HepG2 (cell line): ENCODE data around the gene TSPYL2. TPM values are rescaled to one million over a fixed set of nuclear protein-coding genes. Genes with fewer than 3 reads are reported as not detected.

ENCODE experiments used
- CEBPG ChIP-seq: IDR thresholded peaks from 2 replicates; pipeline ENCODE4 v1.6.1; 2016
- DMAP1 ChIP-seq: IDR thresholded peaks from 2 replicates; pipeline ENCODE4 v1.6.1; 2016
- GATA4 ChIP-seq: sonication (generic); IDR thresholded peaks from 2 replicates; pipeline ENCODE4 v1.6.1; 2016; ENCODE audit warnings: antibody characterized with exemption, low read depth, borderline replicate concordance
- HDAC2 ChIP-seq: sonication (generic); formaldehyde crosslinking; IDR thresholded peaks from 2 replicates; pipeline ENCODE4 v1.4.0; 2020; ENCODE audit warnings: missing genetic modification reagents
- HOXA3 ChIP-seq: sonication (generic); formaldehyde crosslinking; IDR thresholded peaks from 2 replicates; pipeline ENCODE4 v1.5.0; 2020; ENCODE audit warnings: missing genetic modification reagents
- KAT2B ChIP-seq: fragments of 150-350 bp; IDR thresholded peaks from 2 replicates; pipeline ENCODE4 v1.6.1; 2014; ENCODE audit warnings: low read depth, low read length, borderline replicate concordance
- KDM2A ChIP-seq: sonication (generic); formaldehyde crosslinking; IDR thresholded peaks from 2 replicates; pipeline ENCODE4 v1.4.0; 2020; ENCODE audit warnings: low read depth, missing genetic modification reagents, borderline replicate concordance
- KLF6 ChIP-seq: IDR thresholded peaks from 2 replicates; pipeline ENCODE4 v1.8.0; 2016; ENCODE audit warnings: missing biosample characterization, missing genetic modification reagents
- MAZ ChIP-seq, 2 experiments: sonication (generic) in 1 of 2; formaldehyde crosslinking in 1 of 2; IDR thresholded peaks; 2 replicates each; pipeline versions ENCODE4 v1.5.0 to v1.6.1; 2012 to 2020; ENCODE audit warnings: low read depth in 2 of 2, mild to moderate bottlenecking in 2 of 2, borderline replicate concordance in 1 of 2, improper control_type of control experiment in 1 of 2, low read length in 1 of 2, missing genetic modification reagents in 1 of 2, moderate library complexity in 1 of 2
- RBFOX2 ChIP-seq: fragments of 200-400 bp; formaldehyde crosslinking; IDR thresholded peaks from 2 replicates; pipeline ENCODE4 v1.6.1; 2017; ENCODE audit warnings: low read depth, mild to moderate bottlenecking, low read length
- SAP130 ChIP-seq: IDR thresholded peaks from 2 replicates; pipeline ENCODE4 v1.6.1; 2016; ENCODE audit warnings: low read depth
- SOX6 ChIP-seq, 2 experiments: fragments of 450-650 bp in 1 of 2; sonication (generic) in 1 of 2; formaldehyde crosslinking in 1 of 2; IDR thresholded peaks; 2 replicates each; pipeline versions ENCODE4 v1.4.0 to v1.6.1; 2017 to 2020; ENCODE audit warnings: antibody characterized with exemption in 1 of 2, mild to moderate bottlenecking in 1 of 2, missing genetic modification reagents in 1 of 2
- SP2 ChIP-seq: sonication (generic); formaldehyde crosslinking; IDR thresholded peaks from 2 replicates; pipeline ENCODE4 v1.5.1; 2020; ENCODE audit warnings: mild to moderate bottlenecking, missing genetic modification reagents
- TEAD2 ChIP-seq: sonication (generic); formaldehyde crosslinking; IDR thresholded peaks from 2 replicates; pipeline ENCODE4 v1.9.0; 2021; ENCODE audit warnings: missing genetic modification reagents
- ZFX ChIP-seq: sonication (generic); formaldehyde crosslinking; IDR thresholded peaks from 2 replicates; pipeline ENCODE4 v1.4.0; 2020; ENCODE audit warnings: mild to moderate bottlenecking, low read depth, missing genetic modification reagents, moderate library complexity
- ZNF329 ChIP-seq: sonication (generic); formaldehyde crosslinking; IDR thresholded peaks from 2 replicates; pipeline ENCODE4 v1.9.0; 2021; ENCODE audit warnings: low read depth, mild to moderate bottlenecking, missing genetic modification reagents
- polyA plus RNA-seq, 8 experiments: library from polyadenylated mRNA; depleted of rRNA in 3 of 8; stranded (reverse) in 7 of 8; unstranded in 1 of 8; fragments of >200 nt; fragmentation: Illumina TruSeq in 4 of 8; extraction: Trizol in 4 of 8; gene quantifications; 2 replicates each; pipeline versions ENCODE4 v1.2.1 to v1.2.3, GENCODE V29; 2011 to 2016; ENCODE audit warnings: low read depth in 4 of 8, missing spikeins in 1 of 8, mixed read lengths in 1 of 8; ENCODE audit not compliant: insufficient read depth in 1 of 8
- total RNA-seq, 5 experiments: library from RNA; depleted of rRNA; stranded (reverse); fragments of >200 nt; fragmentation: Illumina TruSeq; extraction: Trizol; gene quantifications; 2 replicates each; pipeline ENCODE4 v1.2.3, GENCODE V29; 2016; ENCODE audit warnings: low read depth in 1 of 5
- TF ChIP-seq, protein P1 (sequence below): sonication (generic); formaldehyde crosslinking; IDR thresholded peaks from 2 replicates; pipeline ENCODE4 v1.5.1; 2020; ENCODE audit warnings: mild to moderate bottlenecking, missing genetic modification reagents, moderate library complexity
- TF ChIP-seq, protein P2 (sequence below): sonication (generic); formaldehyde crosslinking; conservative IDR thresholded peaks from 2 replicates; pipeline ENCODE4 v1.4.0; 2020; ENCODE audit warnings: missing genetic modification reagents
- TF ChIP-seq, protein P3 (sequence below): sonication (generic); formaldehyde crosslinking; IDR thresholded peaks from 2 replicates; pipeline ENCODE4 v1.4.0; 2020; ENCODE audit warnings: missing genetic modification reagents, mild to moderate bottlenecking, borderline replicate concordance
- TF ChIP-seq, protein P4 (sequence below): IDR thresholded peaks from 2 replicates; pipeline ENCODE4 v1.6.1; 2016; ENCODE audit warnings: missing genetic modification reagents, missing compliant biosample characterization

The TSPYL2 gene
- total and polyA plus RNA-seq, 2 of the 13 experiments (the other 11 are each of a cell fraction or from before 2014, with no cell fraction given) = 10.1 to 15.5 TPM

DNA sequence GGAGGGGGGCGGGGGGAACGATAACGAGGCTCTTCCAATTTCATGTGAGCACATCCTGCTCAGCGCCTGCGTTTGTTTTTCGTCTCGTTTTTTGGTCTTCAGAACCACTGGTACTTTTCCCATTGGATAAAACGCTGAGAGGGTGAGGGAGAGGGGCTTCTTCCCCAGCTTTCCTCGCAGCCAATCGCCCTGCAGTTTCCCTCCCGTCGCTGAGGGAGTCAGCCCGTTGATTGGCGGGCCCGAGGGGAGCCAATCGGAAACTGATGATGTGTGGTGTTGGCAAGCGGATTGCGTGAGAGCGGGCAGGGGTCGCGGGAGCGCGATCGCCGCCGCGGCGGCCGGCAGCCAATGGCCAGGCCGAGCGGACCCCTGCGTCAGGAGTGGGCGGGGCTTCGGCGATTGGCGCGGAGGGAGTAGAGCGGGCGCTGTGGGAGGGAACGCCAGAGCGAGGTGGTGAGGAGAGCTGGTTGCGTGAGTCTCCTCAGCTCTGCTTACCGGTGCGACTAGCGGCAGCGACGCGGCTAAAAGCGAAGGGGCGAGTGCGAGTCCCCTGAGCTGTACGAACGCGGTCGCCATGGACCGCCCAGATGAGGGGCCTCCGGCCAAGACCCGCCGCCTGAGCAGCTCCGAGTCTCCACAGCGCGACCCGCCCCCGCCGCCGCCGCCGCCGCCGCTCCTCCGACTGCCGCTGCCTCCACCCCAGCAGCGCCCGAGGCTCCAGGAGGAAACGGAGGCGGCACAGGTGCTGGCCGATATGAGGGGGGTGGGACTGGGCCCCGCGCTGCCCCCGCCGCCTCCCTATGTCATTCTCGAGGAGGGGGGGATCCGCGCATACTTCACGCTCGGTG is at the start of gene TSPYL2 (continued):
- peak; percentile 71 for TF ChIP-seq SP2 (CRISPR knock-in tag)
- TF ChIP-seq RBFOX2 = peak; percentile 89
- TF ChIP-seq SOX6 (IDR thresholded peaks at IDR 0.05) = no peak
- TF ChIP-seq SOX6 (CRISPR knock-in tag; IDR thresholded peaks at IDR 0.05) = 0 out of 2 replicates have a peak, but pooled peaks have one; percentile 37
- no peak for TF ChIP-seq HDAC2 (CRISPR knock-in tag)
- TF ChIP-seq CEBPG (CRISPR knock-in tag) = peak; percentile 64; the same call in 1 of the 2 replicates
- peak; percentile 23; the same call in 1 of the 2 replicates for TF ChIP-seq DMAP1 (CRISPR knock-in tag)
- TF ChIP-seq HOXA3 (CRISPR knock-in tag) = peak; percentile 61; the same call in 1 of the 2 replicates
- TF ChIP-seq KDM2A = peak; percentile 51; the same call in 1 of the 2 replicates
- 0 out of 2 replicates have a peak, but pooled peaks have one; percentile 36 for TF ChIP-seq GATA4
- TF ChIP-seq, protein P1, sequence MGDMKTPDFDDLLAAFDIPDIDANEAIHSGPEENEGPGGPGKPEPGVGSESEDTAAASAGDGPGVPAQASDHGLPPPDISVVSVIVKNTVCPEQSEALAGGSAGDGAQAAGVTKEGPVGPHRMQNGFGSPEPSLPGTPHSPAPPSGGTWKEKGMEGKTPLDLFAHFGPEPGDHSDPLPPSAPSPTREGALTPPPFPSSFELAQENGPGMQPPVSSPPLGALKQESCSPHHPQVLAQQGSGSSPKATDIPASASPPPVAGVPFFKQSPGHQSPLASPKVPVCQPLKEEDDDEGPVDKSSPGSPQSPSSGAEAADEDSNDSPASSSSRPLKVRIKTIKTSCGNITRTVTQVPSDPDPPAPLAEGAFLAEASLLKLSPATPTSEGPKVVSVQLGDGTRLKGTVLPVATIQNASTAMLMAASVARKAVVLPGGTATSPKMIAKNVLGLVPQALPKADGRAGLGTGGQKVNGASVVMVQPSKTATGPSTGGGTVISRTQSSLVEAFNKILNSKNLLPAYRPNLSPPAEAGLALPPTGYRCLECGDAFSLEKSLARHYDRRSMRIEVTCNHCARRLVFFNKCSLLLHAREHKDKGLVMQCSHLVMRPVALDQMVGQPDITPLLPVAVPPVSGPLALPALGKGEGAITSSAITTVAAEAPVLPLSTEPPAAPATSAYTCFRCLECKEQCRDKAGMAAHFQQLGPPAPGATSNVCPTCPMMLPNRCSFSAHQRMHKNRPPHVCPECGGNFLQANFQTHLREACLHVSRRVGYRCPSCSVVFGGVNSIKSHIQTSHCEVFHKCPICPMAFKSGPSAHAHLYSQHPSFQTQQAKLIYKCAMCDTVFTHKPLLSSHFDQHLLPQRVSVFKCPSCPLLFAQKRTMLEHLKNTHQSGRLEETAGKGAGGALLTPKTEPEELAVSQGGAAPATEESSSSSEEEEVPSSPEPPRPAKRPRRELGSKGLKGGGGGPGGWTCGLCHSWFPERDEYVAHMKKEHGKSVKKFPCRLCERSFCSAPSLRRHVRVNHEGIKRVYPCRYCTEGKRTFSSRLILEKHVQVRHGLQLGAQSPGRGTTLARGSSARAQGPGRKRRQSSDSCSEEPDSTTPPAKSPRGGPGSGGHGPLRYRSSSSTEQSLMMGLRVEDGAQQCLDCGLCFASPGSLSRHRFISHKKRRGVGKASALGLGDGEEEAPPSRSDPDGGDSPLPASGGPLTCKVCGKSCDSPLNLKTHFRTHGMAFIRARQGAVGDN (CRISPR knock-in tag) = peak; percentile 56
- no peak for TF ChIP-seq ZNF329 (CRISPR knock-in tag)
- peak; percentile 49; the same call in 1 of the 2 replicates for TF ChIP-seq KLF6 (CRISPR knock-in tag)
- no peak for TF ChIP-seq TEAD2 (CRISPR knock-in tag)
- TF ChIP-seq, protein P2, sequence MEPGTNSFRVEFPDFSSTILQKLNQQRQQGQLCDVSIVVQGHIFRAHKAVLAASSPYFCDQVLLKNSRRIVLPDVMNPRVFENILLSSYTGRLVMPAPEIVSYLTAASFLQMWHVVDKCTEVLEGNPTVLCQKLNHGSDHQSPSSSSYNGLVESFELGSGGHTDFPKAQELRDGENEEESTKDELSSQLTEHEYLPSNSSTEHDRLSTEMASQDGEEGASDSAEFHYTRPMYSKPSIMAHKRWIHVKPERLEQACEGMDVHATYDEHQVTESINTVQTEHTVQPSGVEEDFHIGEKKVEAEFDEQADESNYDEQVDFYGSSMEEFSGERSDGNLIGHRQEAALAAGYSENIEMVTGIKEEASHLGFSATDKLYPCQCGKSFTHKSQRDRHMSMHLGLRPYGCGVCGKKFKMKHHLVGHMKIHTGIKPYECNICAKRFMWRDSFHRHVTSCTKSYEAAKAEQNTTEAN (CRISPR knock-in tag) = no peak
- TF ChIP-seq, protein P3, sequence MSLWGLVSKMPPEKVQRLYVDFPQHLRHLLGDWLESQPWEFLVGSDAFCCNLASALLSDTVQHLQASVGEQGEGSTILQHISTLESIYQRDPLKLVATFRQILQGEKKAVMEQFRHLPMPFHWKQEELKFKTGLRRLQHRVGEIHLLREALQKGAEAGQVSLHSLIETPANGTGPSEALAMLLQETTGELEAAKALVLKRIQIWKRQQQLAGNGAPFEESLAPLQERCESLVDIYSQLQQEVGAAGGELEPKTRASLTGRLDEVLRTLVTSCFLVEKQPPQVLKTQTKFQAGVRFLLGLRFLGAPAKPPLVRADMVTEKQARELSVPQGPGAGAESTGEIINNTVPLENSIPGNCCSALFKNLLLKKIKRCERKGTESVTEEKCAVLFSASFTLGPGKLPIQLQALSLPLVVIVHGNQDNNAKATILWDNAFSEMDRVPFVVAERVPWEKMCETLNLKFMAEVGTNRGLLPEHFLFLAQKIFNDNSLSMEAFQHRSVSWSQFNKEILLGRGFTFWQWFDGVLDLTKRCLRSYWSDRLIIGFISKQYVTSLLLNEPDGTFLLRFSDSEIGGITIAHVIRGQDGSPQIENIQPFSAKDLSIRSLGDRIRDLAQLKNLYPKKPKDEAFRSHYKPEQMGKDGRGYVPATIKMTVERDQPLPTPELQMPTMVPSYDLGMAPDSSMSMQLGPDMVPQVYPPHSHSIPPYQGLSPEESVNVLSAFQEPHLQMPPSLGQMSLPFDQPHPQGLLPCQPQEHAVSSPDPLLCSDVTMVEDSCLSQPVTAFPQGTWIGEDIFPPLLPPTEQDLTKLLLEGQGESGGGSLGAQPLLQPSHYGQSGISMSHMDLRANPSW = 0 out of 2 replicates have a peak, but pooled peaks have one; percentile 33
- TF ChIP-seq, protein P4, sequence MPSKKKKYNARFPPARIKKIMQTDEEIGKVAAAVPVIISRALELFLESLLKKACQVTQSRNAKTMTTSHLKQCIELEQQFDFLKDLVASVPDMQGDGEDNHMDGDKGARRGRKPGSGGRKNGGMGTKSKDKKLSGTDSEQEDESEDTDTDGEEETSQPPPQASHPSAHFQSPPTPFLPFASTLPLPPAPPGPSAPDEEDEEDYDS (CRISPR knock-in tag) = peak; percentile 99
- peak; percentile 72 for TF ChIP-seq SAP130 (CRISPR knock-in tag)
- 0 out of 2 replicates have a peak, but pooled peaks have one; percentile 10 for TF ChIP-seq MAZ (IDR thresholded peaks at IDR 0.05; ENCODE audit: borderline replicate concordance, low read depth, low read length)
- TF ChIP-seq MAZ (CRISPR knock-in tag; IDR thresholded peaks at IDR 0.05; ENCODE audit: low read depth) = no peak
- TF ChIP-seq ZFX (CRISPR knock-in tag) = no peak; the same call in 1 of the 2 replicates
- no peak for TF ChIP-seq KAT2B
